Renal cortex interstitium (tissue), 11 donors: ENCODE data around the gene CNNM1. TPM values are rescaled to one million over a fixed set of nuclear protein-coding genes. Genes with fewer than 3 reads are reported as not detected.
A peak's percentile ranks its signal among the peaks of the same experiment; 100 is the strongest.

Experiments used
- DNase-seq, 11 donors: peaks; one replicate each; pipeline ENCODE4 v3.0.0-alpha.2; 2013; ENCODE audit warnings: low read depth in 9 of 11, low spot score in 4 of 11; ENCODE audit errors: extremely low read depth in 1 of 11
- polyA plus RNA-seq, 3 donors: library from polyadenylated mRNA; unstranded; fragments of 120-200 nt; gene quantifications; one replicate each; pipeline ENCODE4 v1.2.1, GENCODE V29; 2013; ENCODE audit not compliant: insufficient read length in 3 of 3

Gene CNNM1
- polyA plus RNA-seq, 3 donors, result 1.5 to 2.1 (median 1.9) TPM

- DNase-seq, result peak in 3 of 11 donors; percentile 3 to 23 (median 15)
Observed at GRCh38 chr10:99395750-99396445, 66.7 kb downstream of the CNNM1 start.

- DNase-seq, result no peak
Observed at GRCh38 chr10:99396471-99396870, 67.3 kb downstream of the CNNM1 start.

- DNase-seq, result no peak
Observed at GRCh38 chr10:99399664-99400063, 70.5 kb downstream of the CNNM1 start.

- no peak for DNase-seq
Observed at GRCh38 chr10:99403674-99404073, 74.5 kb downstream of the CNNM1 start.

GRCh38 chr10:99406149-99406548 is 77.0 kb downstream of the CNNM1 start:
- no peak for DNase-seq

- DNase-seq, result no peak
Observed at GRCh38 chr10:99410146-99410545, 81.0 kb downstream of the CNNM1 start.

GRCh38 chr10:99410876-99411275 is 81.7 kb downstream of the CNNM1 start:
- DNase-seq, result no peak

- DNase-seq, result no peak
Observed at GRCh38 chr10:99411546-99411945, 82.4 kb downstream of the CNNM1 start.

- no peak for DNase-seq
Observed at GRCh38 chr10:99412099-99412498, 82.9 kb downstream of the CNNM1 start.

GRCh38 chr10:99418910-99419624 is 89.9 kb downstream of the CNNM1 start:
- DNase-seq, result no peak

- DNase-seq, result no peak
Observed at GRCh38 chr10:99419688-99420087, 90.5 kb downstream of the CNNM1 start.

GRCh38 chr10:99421233-99421739 is 92.1 kb downstream of the CNNM1 start:
- DNase-seq, result no peak

GRCh38 chr10:99422529-99423096 is 93.5 kb downstream of the CNNM1 start:
- DNase-seq, result no peak

GRCh38 chr10:99424656-99425055 is 95.5 kb downstream of the CNNM1 start:
- no peak for DNase-seq

- DNase-seq, result no peak
Observed at GRCh38 chr10:99425204-99425603, 96.0 kb downstream of the CNNM1 start.

- DNase-seq, result no peak
Observed at GRCh38 chr10:99426689-99427088, 97.5 kb downstream of the CNNM1 start.

- no peak for DNase-seq
Observed at GRCh38 chr10:99427566-99428190, 98.5 kb downstream of the CNNM1 start.

GRCh38 chr10:99429517-99430095 is 100.5 kb downstream of the CNNM1 start:
- DNase-seq, result no peak

GRCh38 chr10:99430116-99430450 is 100.9 kb downstream of the CNNM1 start:
- DNase-seq, result no peak
